Mesenchymal stem cell (in vitro differentiated cells and primary cell): ENCODE results near the gene DBR1.

Experiments used
- DNase-seq: peaks from one replicate; pipeline ENCODE4 v3.0.0-alpha.2; 2013
- H2AFZ ChIP-seq: one replicate; pipeline ENCODE4 v1.6.1; 2013; ENCODE audit warnings: low read depth, mild to moderate bottlenecking, control low read depth, inconsistent platforms, low read length, moderate library complexity
- H2AK5ac ChIP-seq: 2 replicates; pipeline ENCODE4 v1.6.1; 2013; ENCODE audit warnings: low read length, moderate library complexity, mild to moderate bottlenecking, inconsistent platforms; ENCODE audit not compliant: severe bottlenecking
- H2BK120ac ChIP-seq: one replicate; pipeline ENCODE4 v1.6.1; 2013; ENCODE audit warnings: low read depth, mild to moderate bottlenecking, inconsistent platforms, low read length, moderate library complexity
- H2BK12ac ChIP-seq, 2 experiments: one replicate each; pipeline ENCODE4 v1.6.1; 2013; ENCODE audit warnings: inconsistent platforms in 2 of 2, low read length in 2 of 2, mild to moderate bottlenecking in 2 of 2, moderate library complexity in 2 of 2, control low read depth in 1 of 2
- H2BK15ac ChIP-seq: one replicate; pipeline ENCODE4 v1.6.1; 2013; ENCODE audit warnings: mild to moderate bottlenecking, low read depth, inconsistent platforms; ENCODE audit not compliant: poor library complexity, severe bottlenecking
- H2BK5ac ChIP-seq: 2 replicates; pipeline ENCODE4 v1.6.1; 2013; ENCODE audit warnings: low read depth, mild to moderate bottlenecking, low read length, control low read depth, inconsistent platforms; ENCODE audit not compliant: poor library complexity, severe bottlenecking
- H3K14ac ChIP-seq, 2 experiments: one replicate each; pipeline ENCODE4 v1.6.1; 2013; ENCODE audit warnings: inconsistent platforms in 2 of 2, low read length in 2 of 2, control low read depth in 1 of 2, mild to moderate bottlenecking in 1 of 2, moderate library complexity in 1 of 2
- H3K18ac ChIP-seq, 2 experiments: one replicate each; pipeline ENCODE4 v1.6.1; 2013; ENCODE audit warnings: inconsistent platforms in 2 of 2, low read length in 2 of 2, control low read depth in 1 of 2, low read depth in 1 of 2, mild to moderate bottlenecking in 1 of 2
- H3K23ac ChIP-seq, 2 experiments: one replicate each; pipeline ENCODE4 v1.6.1; 2013; ENCODE audit warnings: inconsistent platforms in 2 of 2, low read length in 2 of 2, mild to moderate bottlenecking in 2 of 2, moderate library complexity in 2 of 2, control low read depth in 1 of 2
- H3K27ac ChIP-seq: 2 replicates; pipeline ENCODE4 v1.5.1; 2013; ENCODE audit warnings: mild to moderate bottlenecking, moderate library complexity, low read length, control low read depth, inconsistent platforms; ENCODE audit not compliant: poor library complexity, severe bottlenecking
- H3K27me3 ChIP-seq, 2 experiments: 2 replicates each; pipeline versions ENCODE4 v1.6.1 to v1.7.0; 2013; ENCODE audit warnings: low read length in 2 of 2, mild to moderate bottlenecking in 2 of 2, moderate library complexity in 2 of 2, control low read depth in 1 of 2, inconsistent platforms in 1 of 2; ENCODE audit not compliant: control insufficient read depth in 1 of 2, insufficient read depth in 1 of 2
- H3K36me3 ChIP-seq, 2 experiments: 2 replicates each; pipeline versions ENCODE4 v1.6.1 to v1.7.0; 2013; ENCODE audit warnings: low read length in 2 of 2, control low read depth in 1 of 2, inconsistent platforms in 1 of 2, low read depth in 1 of 2, mild to moderate bottlenecking in 1 of 2; ENCODE audit not compliant: insufficient read depth in 2 of 2, control insufficient read depth in 1 of 2
- H3K4ac ChIP-seq, 2 experiments: one replicate each; pipeline ENCODE4 v1.6.1; 2013; ENCODE audit warnings: inconsistent platforms in 2 of 2, low read length in 2 of 2, mild to moderate bottlenecking in 2 of 2, moderate library complexity in 2 of 2, control low read depth in 1 of 2, low read depth in 1 of 2
- H3K4me1 ChIP-seq: 2 replicates; pipeline ENCODE4 v1.6.1; 2013; ENCODE audit warnings: low read depth, low read length, control low read depth; ENCODE audit not compliant: control insufficient read depth, insufficient read depth
- H3K4me2 ChIP-seq: 2 replicates; pipeline ENCODE4 v1.6.1; 2013; ENCODE audit warnings: low read length, mild to moderate bottlenecking, inconsistent platforms; ENCODE audit not compliant: poor library complexity, severe bottlenecking
- H3K4me3 ChIP-seq, 2 experiments: 2 replicates each; pipeline versions ENCODE4 v1.5.1 to v1.7.0; 2013; ENCODE audit warnings: low read length in 2 of 2, mild to moderate bottlenecking in 2 of 2, control low read depth in 1 of 2, low read depth in 1 of 2; ENCODE audit not compliant: insufficient read depth in 1 of 2
- H3K79me1 ChIP-seq: replicated peaks from 2 replicates; pipeline ENCODE4 v1.6.1; 2013; ENCODE audit warnings: mild to moderate bottlenecking, control low read depth, low read length, inconsistent platforms; ENCODE audit not compliant: poor library complexity, severe bottlenecking
- H3K9ac ChIP-seq: 2 replicates; pipeline ENCODE4 v1.7.0; 2013; ENCODE audit warnings: mild to moderate bottlenecking, low read length, moderate library complexity
- H3K9me3 ChIP-seq: 2 replicates; pipeline ENCODE4 v1.7.0; 2013; ENCODE audit warnings: mild to moderate bottlenecking, low read length; ENCODE audit not compliant: control insufficient read depth
- H4K8ac ChIP-seq: one replicate; pipeline ENCODE4 v1.6.1; 2013; ENCODE audit warnings: inconsistent platforms, mild to moderate bottlenecking, low read length, moderate library complexity
- H4K91ac ChIP-seq: one replicate; pipeline ENCODE4 v1.6.1; 2013; ENCODE audit warnings: mild to moderate bottlenecking, low read length, inconsistent platforms
- WGBS: methylation state at CpG from one replicate; pipeline ENCODE4 v1.1.7; 2013; ENCODE audit warnings: mixed read lengths; 5-methylcytosine and 5-hydroxymethylcytosine counted together

DBR1 gene

DNA sequence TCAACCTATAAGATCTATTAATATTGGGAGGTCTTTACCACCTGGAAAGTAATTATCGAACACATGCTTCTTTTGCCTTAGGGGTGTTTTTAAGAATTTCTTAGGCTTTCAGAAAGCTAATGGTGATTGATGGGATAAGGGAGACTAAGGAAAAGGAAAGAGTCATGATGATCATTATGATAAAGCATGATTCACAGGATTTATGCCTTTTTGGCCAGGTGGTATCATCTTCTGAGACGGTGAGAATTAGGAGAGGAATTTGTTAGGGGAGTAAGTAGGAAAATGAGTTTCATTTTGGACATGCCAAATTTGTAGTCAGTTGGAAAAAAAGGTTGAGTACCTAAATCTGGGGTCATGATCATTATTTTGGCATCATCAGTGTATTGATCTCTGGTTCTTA is 21.3 kb upstream of the DBR1 start:
- Histone ChIP-seq H3K14ac (no peak overlapping the region), H2BK120ac (no peak overlapping the region), H2BK5ac (no peak overlapping the region), H3K4ac (no peak overlapping the region), H3K4me1 (no peaks in the 10 kb centered on the region), H3K36me3 (peaks cover 4% of the 10 kb centered on the region in 2 experiments), H3K9ac (no peak overlapping the region), H3K79me1 (peaks cover 4% of the 10 kb centered on the region), H3K4me2 (no peak overlapping the region), H2BK12ac (no peak overlapping the region), H3K18ac (no peak overlapping the region), H2AK5ac (no peak overlapping the region), H3K27me3 (no peaks in the 10 kb centered on the region), H3K9me3 (no peaks in the 10 kb centered on the region), H3K23ac (no peak overlapping the region), H4K8ac (no peak overlapping the region), H3K27ac (no peak overlapping the region), H2BK15ac (no peak overlapping the region), H3K4me3 (no peak overlapping the region), H4K91ac (no peak overlapping the region), H2AFZ (no peak overlapping the region)
- WGBS, result 81% methylated on average over 2 of the region's 2 CpGs
- no peak for DNase-seq

DNA sequence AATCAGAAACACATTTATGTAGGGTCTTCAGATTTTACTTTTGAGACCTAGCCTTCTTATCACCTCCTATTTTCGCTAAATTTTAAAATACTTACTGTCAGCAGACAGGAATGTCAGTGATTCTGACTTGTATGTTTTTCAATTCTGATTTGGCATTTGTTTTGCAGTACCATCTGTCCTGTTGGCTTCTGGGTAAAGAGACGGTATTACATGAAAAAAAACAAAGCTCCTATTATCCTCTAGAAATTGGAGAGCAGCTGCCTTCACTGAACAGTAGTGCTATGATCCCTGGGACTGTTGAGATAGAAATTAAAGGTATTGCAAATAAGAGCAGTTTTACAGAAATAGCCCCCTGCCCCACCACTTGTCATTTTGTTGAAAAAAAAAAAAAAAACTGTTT is 20.8 kb upstream of the DBR1 start:
- no CpG with 5 or more reads among the region's 2 CpGs for WGBS
- no peaks in the 10 kb centered on the region for H3K27me3 ChIP-seq
- no peak overlapping the region for H2AK5ac ChIP-seq
- no peak overlapping the region for H3K4me3 ChIP-seq
- no peak overlapping the region for H2BK120ac ChIP-seq
- H3K36me3 ChIP-seq, result peaks cover 4 to 9% of the 10 kb centered on the region in 2 experiments
- H3K4me1 ChIP-seq, result no peaks in the 10 kb centered on the region
- no peak overlapping the region for H4K91ac ChIP-seq
- no peak overlapping the region for H3K4ac ChIP-seq
- H3K27ac ChIP-seq, result no peak overlapping the region
- no peak overlapping the region for H4K8ac ChIP-seq
- no peaks in the 10 kb centered on the region for H3K9me3 ChIP-seq
- H3K4me2 ChIP-seq, result no peak overlapping the region
- no peak overlapping the region for H3K14ac ChIP-seq
- no peak overlapping the region for H2BK12ac ChIP-seq
- H3K18ac ChIP-seq, result no peak overlapping the region
- H2BK5ac ChIP-seq, result no peak overlapping the region
- no peak overlapping the region for H2AFZ ChIP-seq
- DNase-seq, result no peak
- no peak overlapping the region for H3K9ac ChIP-seq
- H3K79me1 ChIP-seq, result peaks cover 4% of the 10 kb centered on the region
- H2BK15ac ChIP-seq, result no peak overlapping the region
- no peak overlapping the region for H3K23ac ChIP-seq

DNA sequence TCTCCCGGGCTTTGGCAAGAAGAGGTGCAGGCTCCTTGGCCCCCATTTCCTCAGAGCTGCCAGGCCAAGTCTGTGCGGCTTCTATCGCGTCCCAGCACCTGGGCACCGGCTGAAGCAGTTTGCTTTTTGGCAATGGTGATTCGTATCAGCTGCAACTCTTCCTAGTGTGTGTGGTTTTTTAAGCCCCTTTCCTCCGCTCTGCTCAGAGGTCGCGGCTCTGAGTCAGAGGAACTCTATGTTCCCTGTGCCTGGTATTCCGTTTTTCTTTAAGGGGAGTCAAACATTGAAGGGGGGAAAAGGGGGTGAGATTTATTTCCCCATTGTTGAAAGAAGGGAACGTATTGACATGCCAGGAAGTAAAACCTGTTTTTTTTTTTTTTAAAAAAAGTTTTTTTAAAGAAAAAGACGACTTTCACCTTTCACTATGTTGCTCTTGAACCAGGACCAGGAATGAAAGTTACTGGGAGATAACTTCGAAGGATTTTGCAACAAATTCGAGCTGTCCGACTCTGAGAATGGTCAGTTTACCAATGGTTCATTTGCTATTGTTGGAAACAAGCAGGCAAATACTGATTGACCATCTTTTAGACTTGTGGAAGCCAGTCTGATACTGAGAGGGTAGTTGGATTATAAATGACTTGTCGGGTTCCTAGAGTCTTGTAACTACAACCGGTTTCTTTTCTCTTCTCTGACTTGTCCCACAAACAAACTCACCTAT is 13.5 kb upstream of the DBR1 start:
- H3K9me3 ChIP-seq, result no peaks in the 10 kb centered on the region
- H3K79me1 ChIP-seq, result peaks cover 2% of the 10 kb centered on the region
- H3K4me2 ChIP-seq, result peak overlapping the region; percentile 87
- H3K27me3 ChIP-seq, result no peaks in the 10 kb centered on the region
- no peak overlapping the region for H2AK5ac ChIP-seq
- no peak overlapping the region for H2BK12ac ChIP-seq
- H3K9ac ChIP-seq, result peak overlapping the region; percentile 98
- peak overlapping the region in 1 of 2 experiments; percentile 99 for H3K18ac ChIP-seq
- H3K27ac ChIP-seq, result peak overlapping the region; percentile 98
- 13% methylated on average over 16 of the region's 17 CpGs for WGBS
- no peak overlapping the region for H4K91ac ChIP-seq
- H3K14ac ChIP-seq, result no peak overlapping the region
- H3K23ac ChIP-seq, result no peak overlapping the region
- H2BK5ac ChIP-seq, result no peak overlapping the region
- H2BK15ac ChIP-seq, result no peak overlapping the region
- peak overlapping the region; percentile 91 for H2AFZ ChIP-seq
- peaks cover 4 to 15% of the 10 kb centered on the region in 2 experiments for H3K36me3 ChIP-seq
- H3K4me1 ChIP-seq, result no peaks in the 10 kb centered on the region
- H3K4me3 ChIP-seq, result peak overlapping the region; percentile 91 to 94
- no peak overlapping the region for H2BK120ac ChIP-seq
- H4K8ac ChIP-seq, result no peak overlapping the region
- peak; percentile 80 for DNase-seq
- H3K4ac ChIP-seq, result no peak overlapping the region

DNA sequence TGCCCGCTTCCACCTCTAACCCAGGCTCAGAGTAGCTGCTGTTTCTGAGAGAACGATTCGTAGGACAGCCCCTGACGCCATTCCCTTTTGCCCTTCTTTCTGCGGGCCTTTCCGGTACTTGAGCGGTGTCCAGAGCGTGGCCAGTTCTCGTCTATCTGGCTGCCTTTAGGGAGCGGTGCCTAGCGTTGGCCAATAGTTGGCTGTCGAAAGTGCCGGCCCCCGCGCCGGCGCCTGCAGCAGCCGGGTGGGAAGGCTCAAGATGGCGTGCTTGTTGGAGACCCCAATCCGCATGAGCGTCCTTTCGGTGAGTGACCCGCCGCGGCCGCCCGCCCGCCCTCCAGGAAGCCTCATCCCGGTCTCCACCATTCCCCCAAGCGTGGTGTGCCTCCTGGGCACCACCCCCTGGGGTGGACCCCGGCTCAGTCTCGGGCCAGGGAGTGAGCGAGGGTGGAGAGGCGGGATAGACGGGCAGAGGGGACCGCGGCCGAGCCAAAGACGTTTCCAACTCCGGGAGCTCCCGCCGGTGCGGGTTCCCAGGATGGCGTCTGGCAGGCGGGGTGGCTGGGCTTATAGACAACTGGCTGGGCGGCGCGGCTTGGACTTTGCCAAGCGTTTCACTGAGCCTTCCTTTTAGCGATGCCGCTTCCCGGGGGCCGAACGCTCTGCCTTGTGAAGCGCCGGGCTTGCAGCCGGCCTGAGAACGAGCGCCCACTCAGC is 12.7 kb upstream of the DBR1 start, which contains the start of gene ARMC8:
Gene ARMC8, plus strand, starts transcription at position 6 of the 717 bp plus-strand sequence. Its CDS starts 254 bp downstream, at position 260.
- peak within 1 kb of the TSS; percentile 87 for H3K4me2 ChIP-seq
- H3K18ac ChIP-seq, result peak within 1 kb of the TSS; percentile 56 to 99
- H3K27me3 ChIP-seq, result no peaks in the 10 kb centered on the region
- H3K4me3 ChIP-seq, result peak within 1 kb of the TSS; percentile 91 to 94
- H3K9ac ChIP-seq, result peak within 1 kb of the TSS; percentile 98
- no peak within 1 kb of the TSS for H3K23ac ChIP-seq
- H3K36me3 ChIP-seq, result peaks cover 2 to 15% of the 10 kb centered on the region in 2 experiments
- no peak within 1 kb of the TSS for H2AK5ac ChIP-seq
- no peaks in the 10 kb centered on the region for H3K9me3 ChIP-seq
- H4K91ac ChIP-seq, result peak within 1 kb of the TSS; percentile 91
- H2BK5ac ChIP-seq, result peak within 1 kb of the TSS; percentile 75
- H3K27ac ChIP-seq, result peak within 1 kb of the TSS; percentile 98
- H3K4ac ChIP-seq, result peak within 1 kb of the TSS; percentile 39 to 95
- peak within 1 kb of the TSS; percentile 91 for H2AFZ ChIP-seq
- peak within 1 kb of the TSS in 1 of 2 experiments; percentile 76 for H2BK12ac ChIP-seq
- under 1% methylated on average over 49 of the region's 59 CpGs for WGBS
- peak; percentile 88 for DNase-seq
- H3K14ac ChIP-seq, result peak within 1 kb of the TSS in 1 of 2 experiments; percentile 84
- peaks cover under 1% of the 10 kb centered on the region for H3K79me1 ChIP-seq
- H2BK15ac ChIP-seq, result peak within 1 kb of the TSS; percentile 96
- no peaks in the 10 kb centered on the region for H3K4me1 ChIP-seq
- H4K8ac ChIP-seq, result peak within 1 kb of the TSS; percentile 97
- H2BK120ac ChIP-seq, result peak within 1 kb of the TSS; percentile 80
